Body of pancreas (tissue), 4 donors: Measurements from ENCODE around the gene YBX3. TPM values are rescaled to one million over a fixed set of nuclear protein-coding genes. Genes with fewer than 3 reads are reported as not detected.
"Not testable (repeated sequence)": the region's sequence is repeated elsewhere in the genome, so short reads cannot be mapped to it uniquely, and the experiment has no call there.

Experiments used
- ATAC-seq: fragments of 150-250 bp; one replicate; pipeline ENCODE4 v1.9.1; 2016
- DNase-seq, 4 donors: peaks; one replicate each; pipeline ENCODE4 v3.0.0-alpha.2; 2019
- H3K27ac ChIP-seq, 4 donors: fragments of 200-600 bp; sonication (generic); 1 replicate in 3 of 4; 2 replicates in 1 of 4; pipeline versions ENCODE4 v1.5.1 to v1.6.1; 2016 to 2019; ENCODE audit warnings: mild to moderate bottlenecking in 1 of 4, mixed read lengths in 1 of 4, moderate library complexity in 1 of 4
- H3K27me3 ChIP-seq, 2 donors: fragments of 200-600 bp; sonication (generic); one replicate each; pipeline ENCODE4 v1.6.0; 2016; ENCODE audit warnings: mild to moderate bottlenecking in 1 of 2
- H3K36me3 ChIP-seq, 2 donors: fragments of 200-600 bp; sonication (generic); replicated peaks in 1 of 2; 2 replicates each; pipeline ENCODE4 v1.5.1; 2016; ENCODE audit warnings: low read depth in 2 of 2; ENCODE audit not compliant: insufficient read depth in 1 of 2
- H3K4me1 ChIP-seq: fragments of 200-600 bp; sonication (generic); one replicate; pipeline ENCODE4 v1.6.0; 2016
- H3K4me3 ChIP-seq, 2 donors: fragments of 200-600 bp; sonication (generic); 1 replicate in 1 of 2; 2 replicates in 1 of 2; pipeline ENCODE4 v1.5.1; 2016 to 2019
- H3K9me3 ChIP-seq, 3 donors: fragments of 200-600 bp; sonication (generic); 1 replicate in 2 of 3; 2 replicates in 1 of 3; pipeline ENCODE4 v1.5.1; 2016
- CTCF ChIP-seq, 7 experiments: fragments of 450-650 bp in 4 of 7; fragments of 200-600 bp in 3 of 7; sonication (generic) in 3 of 7; IDR thresholded peaks; one replicate each; pipeline ENCODE4 v1.5.1; 2016 to 2019; ENCODE audit warnings: antibody characterized with exemption in 7 of 7
- POLR2A ChIP-seq, 3 donors: fragments of 450-650 bp; IDR thresholded peaks; one replicate each; pipeline ENCODE4 v1.6.1; 2016; ENCODE audit warnings: antibody characterized with exemption in 3 of 3, mild to moderate bottlenecking in 2 of 3
- WGBS, 2 donors: methylation state at CpG; one replicate each; pipeline ENCODE4 v1.1.5; 2017; 5-methylcytosine and 5-hydroxymethylcytosine counted together
- intact Hi-C: fragments of 100-400 bp; cut with DNase I; formaldehyde crosslinking; loops from one replicate; pipeline ENCODE4 v1.15.1; 2023
- total RNA-seq, 2 donors: library from RNA; depleted of rRNA; stranded (reverse); fragments of >200 nt; gene quantifications; one replicate each; pipeline ENCODE4 v1.1.0, GENCODE V29; 2016

The YBX3 gene
- total RNA-seq, 2 donors from 2014 or later, result 293 to 403 TPM

DNA sequence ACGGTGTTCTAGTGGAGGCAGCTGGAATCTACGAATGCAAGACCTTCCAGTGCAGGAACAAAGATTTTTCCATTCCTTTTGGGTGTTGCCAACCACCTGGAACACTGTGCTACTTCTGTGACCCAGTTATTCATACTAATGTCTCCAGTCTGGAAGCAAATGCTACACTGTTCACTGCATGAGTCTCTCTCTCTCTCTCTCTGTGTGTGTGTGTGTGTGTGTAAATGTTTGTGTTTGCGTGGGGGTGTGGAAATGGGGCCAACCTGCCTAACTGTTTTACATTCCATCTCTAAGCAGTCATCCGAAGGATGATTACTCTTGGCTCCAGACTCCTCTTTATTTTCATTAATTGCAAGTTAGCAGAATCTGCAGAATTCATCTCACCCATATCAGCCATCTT is 29.9 kb upstream of the YBX3 start:
- Histone ChIP-seq H3K9me3 (peaks cover 0 to 7% (median 0%) of the 10 kb centered on the region in 3 donors), H3K27ac (no peak overlapping the region), H3K4me3 (no peak overlapping the region), H3K4me1 (no peaks in the 10 kb centered on the region), H3K27me3 (no peaks in the 10 kb centered on the region), H3K36me3 (no peaks in the 10 kb centered on the region)
- intact Hi-C loops, result no loop called here
- ATAC-seq, result no peak
- TF ChIP-seq CTCF (IDR thresholded peaks at IDR 0.05) (no peak), POLR2A (IDR thresholded peaks at IDR 0.05) (no peak)
- WGBS, 2 donors, result 23 to 39% methylated on average over 4 of the region's 4 CpGs
- DNase-seq, result no peak

DNA sequence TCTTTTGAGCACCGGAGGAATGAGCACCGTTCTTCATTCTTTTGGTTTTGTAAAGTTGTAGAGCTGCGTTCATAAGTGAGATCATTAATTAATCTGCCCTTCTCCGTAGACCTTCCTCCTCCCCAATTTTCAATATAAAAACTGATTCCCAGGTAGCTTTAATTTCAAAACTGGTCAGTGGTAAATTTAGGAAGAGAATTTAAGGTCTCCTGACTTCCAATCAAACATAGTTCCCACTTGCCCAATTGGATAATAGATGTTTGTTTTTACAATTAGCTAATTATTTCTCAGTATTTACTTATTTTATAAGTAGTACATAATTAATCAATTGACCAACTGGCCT is 27.2 kb upstream of the YBX3 start:
- no peak overlapping the region for H3K4me3 ChIP-seq
- TF ChIP-seq POLR2A (IDR thresholded peaks at IDR 0.05), result no peak
- TF ChIP-seq CTCF (IDR thresholded peaks at IDR 0.05), result no peak
- no peaks in the 10 kb centered on the region for H3K36me3 ChIP-seq
- WGBS, 2 donors, result 1% methylated on average over 4 of the region's 4 CpGs
- no peaks in the 10 kb centered on the region for H3K27me3 ChIP-seq
- H3K4me1 ChIP-seq, result no peaks in the 10 kb centered on the region
- ATAC-seq (no peak), DNase-seq (no peak)
- intact Hi-C loops, result no loop called here
- H3K27ac ChIP-seq, result no peak overlapping the region
- H3K9me3 ChIP-seq, result no peaks in the 10 kb centered on the region

DNA sequence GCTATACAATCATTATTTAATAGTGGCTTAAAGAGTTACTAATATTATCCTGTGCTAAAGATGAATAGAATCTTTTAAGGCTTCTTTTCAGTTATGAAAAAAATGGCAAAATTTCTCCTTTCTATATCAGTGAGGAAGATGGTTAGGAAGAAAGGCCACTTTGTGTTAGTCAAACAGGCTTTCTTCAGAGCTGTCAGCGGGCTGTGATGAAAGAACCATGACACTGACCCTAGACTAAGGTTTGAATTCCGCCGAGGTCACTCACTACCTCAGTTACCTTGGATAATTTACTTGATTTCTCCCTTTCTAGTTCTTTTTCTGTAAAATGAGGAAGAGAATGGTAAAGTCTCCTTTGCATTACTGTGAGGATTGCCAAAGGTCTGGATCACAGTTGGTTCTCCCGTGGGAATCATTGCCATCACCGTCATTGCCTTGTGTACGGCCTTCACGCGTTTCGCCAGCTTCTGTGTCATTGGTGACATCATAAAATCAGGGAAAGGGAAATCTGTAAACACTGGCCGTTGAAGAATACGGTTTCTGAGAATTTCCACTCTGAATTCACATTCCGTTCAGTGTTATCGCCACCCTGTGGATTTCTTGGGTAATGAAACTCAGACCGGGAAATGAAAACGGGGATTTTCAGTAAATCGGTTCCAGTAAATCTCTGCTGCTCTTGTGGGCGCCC is 26.7 kb upstream of the YBX3 start:
- Histone ChIP-seq H3K4me3 (no peak overlapping the region), H3K27ac (peak overlapping the region in 3 of 4 donors; percentile 24 to 47 (median 29)), H3K36me3 (no peaks in the 10 kb centered on the region), H3K9me3 (no peaks in the 10 kb centered on the region), H3K27me3 (no peaks in the 10 kb centered on the region), H3K4me1 (no peaks in the 10 kb centered on the region)
- DNase-seq, result peak; percentile 79 to 89 (median 83)
- ATAC-seq, result peak; percentile 97
- intact Hi-C loops, result no loop called here
- WGBS, 2 donors, result 5% methylated on average over 17 of the region's 17 CpGs
- TF ChIP-seq CTCF (IDR thresholded peaks at IDR 0.05) (peak; percentile 71 to 98 (median 98)), POLR2A (IDR thresholded peaks at IDR 0.05) (no peak)

DNA sequence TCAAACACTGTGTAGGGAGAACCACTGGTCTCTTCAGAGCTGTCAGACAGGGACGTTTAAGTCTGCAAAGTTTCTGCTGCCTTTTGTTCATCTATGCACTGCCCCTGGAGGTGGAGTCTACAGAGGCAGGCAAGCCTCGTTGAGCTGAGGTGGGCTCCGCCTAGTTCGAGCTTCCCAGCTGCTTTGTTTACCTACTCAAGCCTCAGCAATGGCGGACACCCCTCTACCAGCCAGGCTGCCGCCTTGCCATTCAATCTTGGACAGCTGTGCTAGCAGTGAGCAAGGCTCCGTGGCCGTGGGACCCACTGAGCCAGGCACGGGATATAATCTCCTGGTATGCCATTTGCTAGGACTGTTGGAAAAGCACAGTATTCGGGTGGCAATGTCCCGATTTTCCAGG is 24.6 kb upstream of the YBX3 start:
- no peaks in the 10 kb centered on the region for H3K4me1 ChIP-seq
- no peaks in the 10 kb centered on the region for H3K9me3 ChIP-seq
- H3K27ac ChIP-seq, result no peak overlapping the region
- intact Hi-C loops, result no loop called here
- no peaks in the 10 kb centered on the region for H3K36me3 ChIP-seq
- H3K4me3 ChIP-seq, result no peak overlapping the region
- DNase-seq, result no peak
- H3K27me3 ChIP-seq, result no peaks in the 10 kb centered on the region
- no peak for TF ChIP-seq CTCF (IDR thresholded peaks at IDR 0.05)
- TF ChIP-seq POLR2A (IDR thresholded peaks at IDR 0.05), result no peak
- WGBS, 2 donors, result 60 to 65% methylated on average over 10 to 11 of the region's 11 CpGs
- no peak for ATAC-seq

DNA sequence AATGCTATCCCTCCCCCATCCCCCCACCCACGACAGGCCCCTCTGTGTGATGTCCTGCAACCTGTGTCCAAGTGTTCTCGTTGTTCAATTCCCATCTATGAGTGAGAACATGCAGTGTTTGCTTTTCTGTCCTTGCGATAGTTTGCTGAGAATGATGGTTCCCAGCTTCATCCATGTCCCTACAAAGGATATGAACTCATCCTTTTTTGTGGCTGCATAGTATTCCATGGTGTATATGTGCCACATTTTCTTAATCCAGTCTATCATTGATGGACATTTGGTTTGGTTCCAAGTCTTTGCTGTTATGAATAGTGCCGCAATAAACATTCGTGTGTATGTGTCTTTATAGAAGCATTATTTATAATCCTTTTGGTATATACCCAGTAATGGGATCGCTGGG is 20.3 kb upstream of the YBX3 start:
- 84 to 86% methylated on average over 6 of the region's 6 CpGs for WGBS, 2 donors
- H3K9me3 ChIP-seq, intact Hi-C loops: not testable (repeated sequence)

More for the DNA sequence above, 20.3 kb upstream of the YBX3 start:
- H3K27me3 ChIP-seq, DNase-seq, H3K4me3 ChIP-seq, ATAC-seq, H3K27ac ChIP-seq, H3K4me1 ChIP-seq, H3K36me3 ChIP-seq: not testable (repeated sequence)
